CD4-positive, alpha-beta memory T cell (primary cell): Measurements from ENCODE around the gene CD27. TPM values are rescaled to one million over a fixed set of nuclear protein-coding genes. Genes with fewer than 3 reads are reported as not detected.
"Not testable (repeated sequence)": the region's sequence is repeated elsewhere in the genome, so short reads cannot be mapped to it uniquely, and the experiment has no call there.

Experiments used
- CTCF ChIA-PET: fragments of 350-600 bp; sonication (Branson Sonifier 250); formaldehyde crosslinking; loops from one replicate; lab custom pipeline; 2021; ENCODE audit warnings: inconsistent platforms; ENCODE audit not compliant: partially characterized antibody; lab: Charles Lee
- POLR2A ChIA-PET: fragments of 350-600 bp; sonication (Branson Sonifier 250); formaldehyde crosslinking; loops from one replicate; lab custom pipeline; 2021; ENCODE audit not compliant: partially characterized antibody; lab: Charles Lee
- DNase-seq, 5 donors: peaks; one replicate each; pipeline versions ENCODE4 v3.0.0 to v3.0.0-alpha.2; 2020 to 2022; ENCODE audit warnings: mixed read lengths in 1 of 5
- H3K27ac ChIP-seq: one replicate; pipeline ENCODE4 v1.7.0; 2013; ENCODE audit warnings: low read depth, low read length
- H3K27me3 ChIP-seq: 2 replicates; pipeline ENCODE4 v1.7.0; 2013; ENCODE audit warnings: mild to moderate bottlenecking, low read length, moderate library complexity; ENCODE audit not compliant: insufficient read depth
- H3K36me3 ChIP-seq: 2 replicates; pipeline ENCODE4 v1.7.0; 2013; ENCODE audit warnings: mild to moderate bottlenecking, low read length, moderate library complexity; ENCODE audit not compliant: insufficient read depth
- H3K4me1 ChIP-seq: 2 replicates; pipeline ENCODE4 v1.7.0; 2013; ENCODE audit warnings: mild to moderate bottlenecking, low read length, moderate library complexity; ENCODE audit not compliant: insufficient read depth
- H3K4me3 ChIP-seq, 2 donors: one replicate each; pipeline ENCODE4 v1.7.0; 2013; ENCODE audit warnings: low read length in 2 of 2, mild to moderate bottlenecking in 1 of 2
- H3K9me3 ChIP-seq, 2 donors: one replicate each; pipeline ENCODE4 v1.7.0; 2013; ENCODE audit warnings: low read length in 2 of 2, control low read depth in 1 of 2; ENCODE audit not compliant: control insufficient read depth in 1 of 2
- H3K27ac Mint-ChIP-seq, 7 donors: one replicate each; pipeline ENCODE4 v1.8.0; 2020 to 2021; ENCODE audit warnings: mixed read lengths in 7 of 7, mild to moderate bottlenecking in 6 of 7, inconsistent platforms in 3 of 7, moderate library complexity in 3 of 7
- H3K27me3 Mint-ChIP-seq, 2 donors: one replicate each; pipeline ENCODE4 v1.8.0; 2020 to 2021; ENCODE audit warnings: mixed read lengths in 2 of 2
- H3K36me3 Mint-ChIP-seq, 2 donors: one replicate each; pipeline ENCODE4 v1.8.0; 2020 to 2021; ENCODE audit warnings: mixed read lengths in 2 of 2, inconsistent platforms in 1 of 2, mild to moderate bottlenecking in 1 of 2
- H3K4me1 Mint-ChIP-seq, 4 donors: one replicate each; pipeline ENCODE4 v1.8.0; 2020 to 2021; ENCODE audit warnings: mixed read lengths in 4 of 4, mild to moderate bottlenecking in 1 of 4
- H3K4me3 Mint-ChIP-seq, 8 donors: one replicate each; pipeline ENCODE4 v1.8.0; 2020 to 2021; ENCODE audit warnings: mixed read lengths in 8 of 8, mild to moderate bottlenecking in 7 of 8, moderate library complexity in 6 of 8, inconsistent platforms in 3 of 8
- H3K9me3 Mint-ChIP-seq, 8 donors: one replicate each; pipeline ENCODE4 v1.8.0; 2020 to 2021; ENCODE audit warnings: mixed read lengths in 8 of 8, mild to moderate bottlenecking in 5 of 8, inconsistent platforms in 3 of 8, moderate library complexity in 1 of 8
- intact Hi-C: fragments of 100-400 bp; cut with micrococcal nuclease; formaldehyde crosslinking; loops from one replicate; pipeline ENCODE4 v1.15.1; 2023
- polyA plus RNA-seq, 2 donors: library from polyadenylated mRNA; unstranded; fragments of 300-500 nt; fragmentation: Illumina TruSeq; gene quantifications; one replicate each; pipeline ENCODE4 v1.2.3, GENCODE V29; 2021
- total RNA-seq, 2 experiments: library from RNA; stranded (reverse); gene quantifications; one replicate each; pipeline ENCODE4 v1.2.3, GENCODE V29; 2021

Gene CD27
- total and polyA plus RNA-seq, 4 experiments from 2014 or later = 117 to 402 (median 233) TPM

GRCh38 chr12:6492838-6493496 lies 48.2 kb downstream of the CD27 start, which contains the start of gene MRPL51:
Gene MRPL51 (minus strand): TSS chr12:6493262. CDS start chr12:6493136, 126 bp downstream.
- CTCF ChIA-PET = interaction anchor here (0.8 to 2.0 kb wide), 9 partner anchors 9 to 158 kb away, joined by 3 to 8 read pairs (median 4); partner anchors contain the start of gene VAMP1
- H3K4me3 ChIP-seq = peak within 1 kb of the TSS; percentile 98 to 99
- peak within 1 kb of the TSS; percentile 87 for H3K27ac ChIP-seq
- DNase-seq = peak; percentile 92 to 96 (median 94)
- Mint-ChIP-seq H3K4me3 (peak within 1 kb of the TSS; percentile 89 to 98 (median 96)), H3K27me3 (no peaks in the 10 kb centered on the region), H3K27ac (peak within 1 kb of the TSS; percentile 90 to 99 (median 97)), H3K4me1 (peaks cover 24 to 46% (median 34%) of the 10 kb centered on the region in 4 donors), H3K9me3 (peaks cover 0 to 2% (median 0%) of the 10 kb centered on the region in 8 donors), H3K36me3 (peaks cover 7 to 26% of the 10 kb centered on the region in 2 donors)
- no peaks in the 10 kb centered on the region for H3K27me3 ChIP-seq
- H3K9me3 ChIP-seq = no peaks in the 10 kb centered on the region
- peaks cover 37% of the 10 kb centered on the region for H3K4me1 ChIP-seq
- intact Hi-C loops = loop anchor here (1.0 to 2.0 kb wide), 7 partner anchors 23 to 359 kb away; partner anchors contain the start of genes GAPDH, USP5, VAMP1 and ZNF384
- H3K36me3 ChIP-seq = peaks cover 5% of the 10 kb centered on the region
- POLR2A ChIA-PET = interaction anchor here (0.6 to 7.8 kb wide), 25 partner anchors 9 to 451 kb away, joined by 3 to 99 read pairs (median 4); partner anchors contain the start of genes C12orf57, COPS7A, GAPDH and RNU7-1

- H3K27me3 ChIP-seq = no peaks in the 10 kb centered on the region
- H3K27ac Mint-ChIP-seq = peak within 1 kb of the TSS; percentile 90 to 99 (median 97)
- H3K4me1 Mint-ChIP-seq = peaks cover 26 to 46% (median 35%) of the 10 kb centered on the region in 4 donors
- H3K36me3 ChIP-seq = peaks cover 5% of the 10 kb centered on the region
- peak; percentile 96 to 97 (median 96) for DNase-seq
- H3K9me3 Mint-ChIP-seq = peaks cover 0 to 2% (median 0%) of the 10 kb centered on the region in 8 donors
- no peaks in the 10 kb centered on the region for H3K27me3 Mint-ChIP-seq
- H3K4me1 ChIP-seq = peaks cover 37% of the 10 kb centered on the region
- H3K9me3 ChIP-seq = no peaks in the 10 kb centered on the region
- H3K4me3 Mint-ChIP-seq = peak within 1 kb of the TSS; percentile 89 to 98 (median 96)
- intact Hi-C loops = loop anchor here (1.0 to 2.0 kb wide), 8 partner anchors 23 to 359 kb away; partner anchors contain the start of genes GAPDH, ING4, USP5 and VAMP1
- H3K4me3 ChIP-seq = peak within 1 kb of the TSS; percentile 98 to 99
- CTCF ChIA-PET = interaction anchor here (0.8 to 2.7 kb wide), 9 partner anchors 24 to 158 kb away, joined by 3 to 11 read pairs (median 4); partner anchors contain the start of genes GAPDH and VAMP1
- peaks cover 7 to 30% of the 10 kb centered on the region in 2 donors for H3K36me3 Mint-ChIP-seq
- peak within 1 kb of the TSS; percentile 87 for H3K27ac ChIP-seq
- POLR2A ChIA-PET = interaction anchor here (0.8 to 7.8 kb wide), 28 partner anchors 8 to 450 kb away, joined by 3 to 99 read pairs (median 5); partner anchors contain the start of genes C12orf57, COPS7A, GAPDH and NOP2
Observed at GRCh38 chr12:6493497-6494257, 48.9 kb downstream of the CD27 start, which contains the start of gene NCAPD2. Gene NCAPD2 (plus strand): TSS chr12:6494102. CDS start chr12:6495099, 997 bp downstream.

GRCh38 chr12:6494258-6494743 lies 49.5 kb downstream of the CD27 start:
- POLR2A ChIA-PET = interaction anchor here (1.0 to 7.8 kb wide), 8 partner anchors 12 to 74 kb away, joined by 4 to 97 read pairs (median 8); partner anchors contain the start of genes GAPDH, NOP2, TAPBPL and VAMP1
- intact Hi-C loops = loop anchor here (2.0 kb wide), 1 partner anchor 168 kb away; the partner anchor contains the start of gene ING4
- peaks cover 37% of the 10 kb centered on the region for H3K4me1 ChIP-seq
- CTCF ChIA-PET = interaction anchor here (0.8 to 3.1 kb wide), 7 partner anchors 10 to 71 kb away, joined by 3 to 24 read pairs (median 5); partner anchors contain the start of gene GAPDH
- H3K27me3 ChIP-seq = no peaks in the 10 kb centered on the region
- no peaks in the 10 kb centered on the region for H3K27me3 Mint-ChIP-seq
- H3K9me3 ChIP-seq = no peaks in the 10 kb centered on the region
- peak overlapping the region; percentile 87 for H3K27ac ChIP-seq
- peaks cover 5% of the 10 kb centered on the region for H3K36me3 ChIP-seq
- H3K36me3 Mint-ChIP-seq = peaks cover 7 to 32% of the 10 kb centered on the region in 2 donors
- H3K27ac Mint-ChIP-seq = peak overlapping the region; percentile 90 to 98 (median 96)
- H3K4me3 Mint-ChIP-seq = peak overlapping the region; percentile 89 to 98 (median 96)
- peaks cover 26 to 46% (median 35%) of the 10 kb centered on the region in 4 donors for H3K4me1 Mint-ChIP-seq
- no peak for DNase-seq
- H3K9me3 Mint-ChIP-seq = peaks cover 0 to 2% (median 0%) of the 10 kb centered on the region in 8 donors
- H3K4me3 ChIP-seq = peak overlapping the region; percentile 79 to 99

- DNase-seq = no peak
- H3K27me3 Mint-ChIP-seq = no peaks in the 10 kb centered on the region
- Histone ChIP-seq H3K27ac (peak overlapping the region; percentile 87), H3K9me3 (no peaks in the 10 kb centered on the region), H3K36me3 (peaks cover 5% of the 10 kb centered on the region), H3K4me1 (peaks cover 37% of the 10 kb centered on the region), H3K4me3 (peak overlapping the region in 1 of 2 donors; percentile 99), H3K27me3 (no peaks in the 10 kb centered on the region)
- peaks cover 26 to 46% (median 35%) of the 10 kb centered on the region in 4 donors for H3K4me1 Mint-ChIP-seq
- H3K36me3 Mint-ChIP-seq = peaks cover 7 to 32% of the 10 kb centered on the region in 2 donors
- CTCF ChIA-PET = interaction anchor here (0.8 to 3.1 kb wide), 8 partner anchors 11 to 72 kb away, joined by 3 to 24 read pairs (median 4); partner anchors contain the start of gene GAPDH
- H3K4me3 Mint-ChIP-seq = peak overlapping the region; percentile 89 to 98 (median 96)
- intact Hi-C loops = loop anchor here (2.0 kb wide), 1 partner anchor 168 kb away; the partner anchor contains the start of gene ING4
- H3K27ac Mint-ChIP-seq = peak overlapping the region; percentile 90 to 98 (median 96)
- peaks cover 0 to 2% (median 0%) of the 10 kb centered on the region in 8 donors for H3K9me3 Mint-ChIP-seq
- POLR2A ChIA-PET = interaction anchor here (0.5 to 7.8 kb wide), 10 partner anchors 12 to 195 kb away, joined by 4 to 97 read pairs (median 6); partner anchors contain the start of genes GAPDH, NOP2, TAPBPL and VAMP1
Observed at GRCh38 chr12:6494968-6495367, 50.2 kb downstream of the CD27 start.

GRCh38 chr12:6497291-6497690 lies 52.5 kb downstream of the CD27 start:
- peak overlapping the region in 1 of 8 donors; percentile 26 for H3K4me3 Mint-ChIP-seq
- H3K27me3 Mint-ChIP-seq, H3K9me3 Mint-ChIP-seq, H3K36me3 ChIP-seq, H3K27me3 ChIP-seq, H3K9me3 ChIP-seq, H3K4me3 ChIP-seq, DNase-seq, H3K27ac ChIP-seq, intact Hi-C loops: not testable (repeated sequence)
- H3K4me1 ChIP-seq = peaks cover 34% of the 10 kb centered on the region
- H3K36me3 Mint-ChIP-seq = peaks cover 5 to 29% of the 10 kb centered on the region in 2 donors
- peak overlapping the region in 4 of 7 donors; percentile 50 to 87 (median 74) for H3K27ac Mint-ChIP-seq
- peaks cover 27 to 39% (median 31%) of the 10 kb centered on the region in 4 donors for H3K4me1 Mint-ChIP-seq
- ChIA-PET POLR2A (interaction anchor here (1.3 to 7.8 kb wide), 3 partner anchors 27 to 57 kb away, joined by 3 to 97 read pairs (median 7); partner anchors contain the start of genes GAPDH and VAMP1), CTCF (interaction anchor here (0.6 to 3.1 kb wide), 6 partner anchors 15 to 123 kb away, joined by 3 to 24 read pairs (median 4); no protein-coding TSS in a partner anchor)

- Mint-ChIP-seq H3K27me3 (no peaks in the 10 kb centered on the region), H3K36me3 (peaks cover 3 to 20% of the 10 kb centered on the region in 2 donors), H3K4me3 (no peak overlapping the region), H3K4me1 (peaks cover 9 to 13% (median 10%) of the 10 kb centered on the region in 4 donors), H3K27ac (peak overlapping the region in 1 of 7 donors; percentile 13), H3K9me3 (no peaks in the 10 kb centered on the region)
- intact Hi-C loops = no loop called here
- no peak overlapping the region for H3K4me3 ChIP-seq
- peaks cover 5% of the 10 kb centered on the region for H3K36me3 ChIP-seq
- POLR2A ChIA-PET = interaction anchor here (2.6 kb wide), 1 partner anchor 30 kb away, joined by 11 read pairs; the partner anchor contains the start of gene VAMP1
- H3K9me3 ChIP-seq = no peaks in the 10 kb centered on the region
- H3K27me3 ChIP-seq = no peaks in the 10 kb centered on the region
- H3K4me1 ChIP-seq = peaks cover 15% of the 10 kb centered on the region
- DNase-seq = no peak
- H3K27ac ChIP-seq = no peak overlapping the region
- CTCF ChIA-PET = interaction anchor here (1.4 to 2.4 kb wide), 3 partner anchors 34 to 77 kb away, joined by 4 to 10 read pairs (median 5); no protein-coding TSS in a partner anchor
Observed at GRCh38 chr12:6500466-6500865, 55.7 kb downstream of the CD27 start.
